CD4-positive, alpha-beta T cell (primary cell): Measurements from ENCODE around the gene ING4. TPM values are rescaled to one million over a fixed set of nuclear protein-coding genes. Genes with fewer than 3 reads are reported as not detected.

ENCODE experiments used
- ATAC-seq: fragments of 200-7000 bp; cut with Tn5 transposase; one replicate; pipeline ENCODE4 v1.10.0; 2022; ENCODE audit warnings: mild to moderate bottlenecking; ENCODE audit not compliant: poor library complexity
- CTCF ChIA-PET: fragments of 350-600 bp; sonication (Branson Sonifier 250); formaldehyde crosslinking; loops from one replicate; lab custom pipeline; 2021; ENCODE audit warnings: antibody characterized with exemption, inconsistent platforms; lab: Charles Lee
- POLR2A ChIA-PET: fragments of 350-600 bp; sonication (Branson Sonifier 250); formaldehyde crosslinking; loops from one replicate; lab custom pipeline; 2021; ENCODE audit warnings: antibody characterized with exemption, inconsistent platforms; lab: Charles Lee
- DNase-seq, 14 experiments: peaks; one replicate each; pipeline ENCODE4 v3.0.0-alpha.2; 2013 to 2020; ENCODE audit warnings: mixed read lengths in 2 of 14
- H3K27ac ChIP-seq, 2 donors: one replicate each; pipeline versions ENCODE4 v1.5.1 to v1.7.0; 2013; ENCODE audit warnings: low read length in 2 of 2, low read depth in 1 of 2, mild to moderate bottlenecking in 1 of 2
- H3K27me3 ChIP-seq, 2 experiments: 1 replicate in 1 of 2; 2 replicates in 1 of 2; pipeline versions ENCODE4 v1.6.1 to v1.7.0; 2013; ENCODE audit warnings: low read length in 2 of 2, control low read depth in 1 of 2, mild to moderate bottlenecking in 1 of 2, moderate library complexity in 1 of 2; ENCODE audit not compliant: insufficient read depth in 2 of 2, control insufficient read depth in 1 of 2
- H3K36me3 ChIP-seq: one replicate; pipeline ENCODE4 v1.6.1; 2013; ENCODE audit warnings: low read length, control low read depth; ENCODE audit not compliant: insufficient read depth
- H3K4me1 ChIP-seq: one replicate; pipeline ENCODE4 v1.6.1; 2013; ENCODE audit warnings: low read length, control low read depth; ENCODE audit not compliant: insufficient read depth
- H3K4me3 ChIP-seq: one replicate; pipeline ENCODE4 v1.5.1; 2013; ENCODE audit warnings: mild to moderate bottlenecking, low read length, moderate library complexity
- H3K9me3 ChIP-seq, 2 experiments: 1 replicate in 1 of 2; 2 replicates in 1 of 2; pipeline versions ENCODE4 v1.6.1 to v1.7.0; 2013; ENCODE audit warnings: low read length in 2 of 2, mild to moderate bottlenecking in 2 of 2, control low read depth in 1 of 2, moderate library complexity in 1 of 2; ENCODE audit not compliant: control insufficient read depth in 1 of 2, insufficient read depth in 1 of 2
- H3K27ac Mint-ChIP-seq: one replicate; pipeline ENCODE4 v1.8.0; 2020; ENCODE audit warnings: mixed read lengths
- H3K27me3 Mint-ChIP-seq: one replicate; pipeline ENCODE4 v1.8.0; 2021; ENCODE audit warnings: mixed read lengths
- H3K36me3 Mint-ChIP-seq: one replicate; pipeline ENCODE4 v1.8.0; 2021; ENCODE audit warnings: low read depth, mixed read lengths
- H3K4me1 Mint-ChIP-seq: one replicate; pipeline ENCODE4 v1.8.0; 2021; ENCODE audit warnings: low read depth, mixed read lengths
- H3K4me3 Mint-ChIP-seq: one replicate; pipeline ENCODE4 v1.8.0; 2020; ENCODE audit warnings: mild to moderate bottlenecking, mixed read lengths
- H3K9me3 Mint-ChIP-seq: one replicate; pipeline ENCODE4 v1.8.0; 2020; ENCODE audit warnings: mixed read lengths
- intact Hi-C, 2 experiments: fragments of 100-400 bp; cut with DNase I in 1 of 2; cut with micrococcal nuclease in 1 of 2; formaldehyde crosslinking; loops; one replicate each; pipeline versions ENCODE4 v1.15.1 to v1.9.0; 2023 to 2025; cut with DNase I, micrococcal nuclease
- total RNA-seq, 174 experiments: library from RNA in 2 of 174; stranded (reverse) in 2 of 174; gene quantifications; one replicate each; pipeline ENCODE4 v1.2.3 and lab custom pipeline; 2021 to 2026
- TF ChIP-seq, protein P1 (sequence below): fragments of 200-600 bp; IDR thresholded peaks from one replicate; pipeline ENCODE4 v1.8.0; 2022; ENCODE audit warnings: antibody characterized with exemption, mild to moderate bottlenecking

The ING4 gene
- total RNA-seq, 2 experiments from 2014 or later: 13.8 to 17.4 TPM

DNA sequence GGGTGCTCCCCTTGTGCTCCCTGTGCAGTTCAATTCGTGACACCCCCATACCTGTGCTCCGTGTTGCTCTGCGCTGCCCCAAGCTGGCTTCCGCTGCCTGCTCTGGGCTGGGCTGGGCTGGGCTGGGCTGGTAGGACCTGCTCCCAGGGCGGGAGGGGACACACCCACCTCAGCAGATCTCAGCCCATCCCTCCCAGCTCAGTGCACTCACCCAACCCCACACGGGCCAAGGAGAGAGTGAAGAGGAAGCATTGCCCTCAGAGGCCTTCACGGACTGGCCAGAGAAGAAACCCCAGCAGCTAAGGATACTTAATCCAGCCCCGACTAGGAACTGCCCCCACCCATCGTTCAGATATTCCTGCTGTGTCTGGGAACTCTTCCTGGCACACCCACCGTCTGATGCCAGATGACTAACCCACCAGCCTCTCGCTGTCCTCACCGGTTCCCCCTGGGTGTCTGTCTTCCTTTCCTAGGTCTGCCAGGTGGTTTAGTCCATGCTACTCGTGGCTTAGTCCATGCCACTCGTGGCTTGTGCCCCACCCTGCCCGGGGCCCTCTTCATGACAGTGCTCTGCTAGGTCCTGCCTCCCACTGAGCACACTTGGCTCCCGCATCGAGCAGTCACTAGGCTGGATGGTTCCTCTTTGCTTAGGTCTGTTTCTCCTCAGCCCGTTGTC, 26.9 kb downstream of the ING4 start, which contains the start of gene LPAR5:
TSS of gene LPAR5 (minus strand) at position 104 of the 676 bp plus-strand sequence. CDS start 14,711 bp downstream, outside the sequence.
- no peaks in the 10 kb centered on the region for H3K27me3 Mint-ChIP-seq
- no peaks in the 10 kb centered on the region for H3K36me3 Mint-ChIP-seq
- H3K27ac Mint-ChIP-seq: peak within 1 kb of the TSS; percentile 76
- no peaks in the 10 kb centered on the region for H3K9me3 Mint-ChIP-seq
- Histone ChIP-seq H3K9me3 (no peaks in the 10 kb centered on the region), H3K36me3 (no peaks in the 10 kb centered on the region), H3K4me3 (peak within 1 kb of the TSS; percentile 34), H3K4me1 (peaks cover 60% of the 10 kb centered on the region), H3K27me3 (no peaks in the 10 kb centered on the region), H3K27ac (peak within 1 kb of the TSS in 1 of 2 donors; percentile 35)
- peak within 1 kb of the TSS; percentile 71 for H3K4me3 Mint-ChIP-seq
- ChIA-PET POLR2A (interaction anchor here (0.9 to 1.9 kb wide), 5 partner anchors 11 to 88 kb away, joined by 3 to 12 read pairs (median 5); partner anchors contain the start of genes ACRBP, COPS7A and ZNF384), CTCF (no interaction called here)
- peaks cover 47% of the 10 kb centered on the region for H3K4me1 Mint-ChIP-seq
- TF ChIP-seq, protein P1, sequence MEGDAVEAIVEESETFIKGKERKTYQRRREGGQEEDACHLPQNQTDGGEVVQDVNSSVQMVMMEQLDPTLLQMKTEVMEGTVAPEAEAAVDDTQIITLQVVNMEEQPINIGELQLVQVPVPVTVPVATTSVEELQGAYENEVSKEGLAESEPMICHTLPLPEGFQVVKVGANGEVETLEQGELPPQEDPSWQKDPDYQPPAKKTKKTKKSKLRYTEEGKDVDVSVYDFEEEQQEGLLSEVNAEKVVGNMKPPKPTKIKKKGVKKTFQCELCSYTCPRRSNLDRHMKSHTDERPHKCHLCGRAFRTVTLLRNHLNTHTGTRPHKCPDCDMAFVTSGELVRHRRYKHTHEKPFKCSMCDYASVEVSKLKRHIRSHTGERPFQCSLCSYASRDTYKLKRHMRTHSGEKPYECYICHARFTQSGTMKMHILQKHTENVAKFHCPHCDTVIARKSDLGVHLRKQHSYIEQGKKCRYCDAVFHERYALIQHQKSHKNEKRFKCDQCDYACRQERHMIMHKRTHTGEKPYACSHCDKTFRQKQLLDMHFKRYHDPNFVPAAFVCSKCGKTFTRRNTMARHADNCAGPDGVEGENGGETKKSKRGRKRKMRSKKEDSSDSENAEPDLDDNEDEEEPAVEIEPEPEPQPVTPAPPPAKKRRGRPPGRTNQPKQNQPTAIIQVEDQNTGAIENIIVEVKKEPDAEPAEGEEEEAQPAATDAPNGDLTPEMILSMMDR: no peak
- ATAC-seq (peak; percentile 25), DNase-seq (peak in 5 of 14 experiments; percentile 24 to 70 (median 34))
- intact Hi-C loops: no loop called here

GRCh38 chr12:6635375-6635855, 27.5 kb downstream of the ING4 start:
- CTCF ChIA-PET: no interaction called here
- H3K9me3 Mint-ChIP-seq: no peaks in the 10 kb centered on the region
- no peaks in the 10 kb centered on the region for H3K36me3 Mint-ChIP-seq
- Histone ChIP-seq H3K27ac (peak overlapping the region in 1 of 2 donors; percentile 35), H3K36me3 (no peaks in the 10 kb centered on the region), H3K27me3 (no peaks in the 10 kb centered on the region), H3K9me3 (no peaks in the 10 kb centered on the region), H3K4me3 (peak overlapping the region; percentile 34), H3K4me1 (peaks cover 66% of the 10 kb centered on the region)
- peaks cover 51% of the 10 kb centered on the region for H3K4me1 Mint-ChIP-seq
- H3K27ac Mint-ChIP-seq: peak overlapping the region; percentile 76
- POLR2A ChIA-PET: interaction anchor here (0.6 to 1.9 kb wide), 6 partner anchors 10 to 89 kb away, joined by 3 to 12 read pairs (median 5); partner anchors contain the start of genes ACRBP, COPS7A and ZNF384
- TF ChIP-seq, protein P1: no peak
- ATAC-seq (peak; percentile 24), DNase-seq (peak in 5 of 14 experiments; percentile 16 to 69 (median 43))
- peak overlapping the region; percentile 71 for H3K4me3 Mint-ChIP-seq
- H3K27me3 Mint-ChIP-seq: no peaks in the 10 kb centered on the region
- intact Hi-C loops: no loop called here

- H3K36me3 Mint-ChIP-seq: no peaks in the 10 kb centered on the region
- ATAC-seq (peak; percentile 81), DNase-seq (peak in 13 of 14 experiments; percentile 29 to 84 (median 47))
- intact Hi-C loops: loop anchor here in 1 of 2 experiments (2.0 kb wide), 1 partner anchor 30 kb away; the partner anchor contains the start of gene ING4
- Histone ChIP-seq H3K36me3 (no peaks in the 10 kb centered on the region), H3K9me3 (no peaks in the 10 kb centered on the region), H3K27ac (peak overlapping the region; percentile 66 to 67), H3K27me3 (no peaks in the 10 kb centered on the region), H3K4me1 (peaks cover 70% of the 10 kb centered on the region), H3K4me3 (peak overlapping the region; percentile 51)
- ChIA-PET POLR2A (interaction anchor here (0.7 to 1.9 kb wide), 10 partner anchors 10 to 155 kb away, joined by 3 to 10 read pairs (median 5); partner anchors contain the start of genes COPS7A and ZNF384), CTCF (interaction anchor here (0.8 kb wide), 1 partner anchor 12 kb away, joined by 3 read pairs; no protein-coding TSS in a partner anchor)
- H3K4me1 Mint-ChIP-seq: peaks cover 63% of the 10 kb centered on the region
- peak overlapping the region; percentile 91 for H3K27ac Mint-ChIP-seq
- peak overlapping the region; percentile 78 for H3K4me3 Mint-ChIP-seq
- H3K27me3 Mint-ChIP-seq: no peaks in the 10 kb centered on the region
- TF ChIP-seq, protein P1: no peak
- H3K9me3 Mint-ChIP-seq: no peaks in the 10 kb centered on the region
These were observed 30.6 kb downstream of the ING4 start for GRCh38 chr12:6632026-6632983.
